PC-3 (cell line): Measurements from ENCODE around the gene PHLDB1. TPM values are rescaled to one million over a fixed set of nuclear protein-coding genes. Genes with fewer than 3 reads are reported as not detected.

Experiments
- ATAC-seq: fragments of 200-7000 bp; cut with Tn5 transposase; 2 replicates; pipeline ENCODE4 v1.9.1; 2020; ENCODE audit warnings: mild to moderate bottlenecking, moderate library complexity
- BruUV-seq: library from RNA; stranded (reverse); fragments of 400-500 nt; replicated peaks from 2 replicates; lab custom pipeline; 2021; lab: Mats Ljungman, UMichigan
- CTCF ChIA-PET: fragments of 300-600 bp; sonication (Branson Sonifier 250); formaldehyde crosslinking; loops from one replicate; lab custom pipeline; 2022; ENCODE audit warnings: antibody characterized with exemption; lab: Charles Lee
- POLR2A ChIA-PET: fragments of 300-600 bp; sonication (Branson Sonifier 250); formaldehyde crosslinking; loops from one replicate; lab custom pipeline; 2022; ENCODE audit warnings: antibody characterized with exemption; ENCODE audit not compliant: unreplicated experiment; lab: Charles Lee
- DNase-seq: peaks from one replicate; pipeline ENCODE4 v3.0.0-alpha.2; 2015
- H2AFZ ChIP-seq: fragments of 300-600 bp; sonication (generic); 2 replicates; pipeline ENCODE4 v1.6.0; 2016; ENCODE audit warnings: antibody characterized with exemption, low read length
- H3F3A ChIP-seq: fragments of 300-600 bp; sonication (generic); one replicate; pipeline ENCODE4 v1.6.0; 2017; ENCODE audit warnings: antibody characterized with exemption, low read length, control low read depth, mild to moderate bottlenecking; ENCODE audit not compliant: unreplicated experiment
- H3K27ac ChIP-seq: fragments of 300-600 bp; sonication (generic); 2 replicates; pipeline ENCODE4 v1.5.1; 2016; ENCODE audit warnings: mild to moderate bottlenecking, low read length
- H3K27me3 ChIP-seq: fragments of 300-600 bp; sonication (generic); 2 replicates; pipeline ENCODE4 v1.6.1; 2016; ENCODE audit warnings: low read length, mixed read lengths
- H3K36me3 ChIP-seq: fragments of 300-600 bp; sonication (generic); 2 replicates; pipeline ENCODE4 v1.6.1; 2016; ENCODE audit warnings: low read depth, mixed run types, low read length, mixed read lengths
- H3K4me1 ChIP-seq: fragments of 300-600 bp; sonication (generic); 2 replicates; pipeline ENCODE4 v1.5.1; 2016; ENCODE audit warnings: low read length; ENCODE audit not compliant: insufficient read depth
- H3K4me2 ChIP-seq: fragments of 300-600 bp; sonication (generic); 2 replicates; pipeline ENCODE4 v1.6.0; 2016; ENCODE audit warnings: low read length
- H3K4me3 ChIP-seq: fragments of 300-600 bp; sonication (generic); 2 replicates; pipeline ENCODE4 v1.5.1; 2016; ENCODE audit warnings: mild to moderate bottlenecking, low read length, mixed read lengths
- H3K79me2 ChIP-seq: fragments of 300-600 bp; sonication (generic); 2 replicates; pipeline ENCODE4 v1.6.1; 2017; ENCODE audit warnings: low read length, mixed read lengths
- H3K9ac ChIP-seq: fragments of 300-600 bp; sonication (generic); 2 replicates; pipeline ENCODE4 v1.6.0; 2016; ENCODE audit warnings: mild to moderate bottlenecking, low read length
- H3K9me2 ChIP-seq: fragments of 300-600 bp; sonication (generic); replicated peaks from 2 replicates; pipeline ENCODE4 v1.6.1; 2016; ENCODE audit warnings: mixed run types, low read length, mixed read lengths
- H3K9me3 ChIP-seq: fragments of 300-600 bp; sonication (generic); 2 replicates; pipeline ENCODE4 v1.6.1; 2016; ENCODE audit warnings: low read length, mixed read lengths
- H4K20me1 ChIP-seq: fragments of 300-600 bp; sonication (generic); 2 replicates; pipeline ENCODE4 v1.6.1; 2016; ENCODE audit warnings: low read length, mixed read lengths
- EZH2 ChIP-seq: fragments of 300-600 bp; sonication (generic); IDR thresholded peaks from one replicate; pipeline ENCODE4 v1.6.1; 2017; ENCODE audit warnings: antibody characterized with exemption, mild to moderate bottlenecking, low read length; ENCODE audit not compliant: unreplicated experiment
- EZH2phosphoT487 ChIP-seq: fragments of 300-600 bp; sonication (generic); IDR thresholded peaks from 2 replicates; pipeline ENCODE4 v1.6.1; 2018; ENCODE audit warnings: mild to moderate bottlenecking, antibody characterized with exemption, low read length, borderline replicate concordance
- intact Hi-C: fragments of 100-400 bp; cut with micrococcal nuclease; formaldehyde crosslinking; loops from 2 replicates; pipeline ENCODE4 v1.9.0; 2023
- total RNA-seq: library from RNA; depleted of rRNA; stranded (reverse); fragments of >200 nt; gene quantifications from 2 replicates; pipeline ENCODE4 v1.2.3, GENCODE V29; 2014
- TF ChIP-seq, protein P1 (sequence below): fragments of 300-600 bp; sonication (generic); conservative IDR thresholded peaks from 2 replicates; pipeline ENCODE4 v1.5.1; 2017; ENCODE audit warnings: antibody characterized with exemption, low read depth, mild to moderate bottlenecking, low read length

PHLDB1 gene
- total RNA-seq, 1 experiment from 2014 or later, result 36.1 TPM

DNA sequence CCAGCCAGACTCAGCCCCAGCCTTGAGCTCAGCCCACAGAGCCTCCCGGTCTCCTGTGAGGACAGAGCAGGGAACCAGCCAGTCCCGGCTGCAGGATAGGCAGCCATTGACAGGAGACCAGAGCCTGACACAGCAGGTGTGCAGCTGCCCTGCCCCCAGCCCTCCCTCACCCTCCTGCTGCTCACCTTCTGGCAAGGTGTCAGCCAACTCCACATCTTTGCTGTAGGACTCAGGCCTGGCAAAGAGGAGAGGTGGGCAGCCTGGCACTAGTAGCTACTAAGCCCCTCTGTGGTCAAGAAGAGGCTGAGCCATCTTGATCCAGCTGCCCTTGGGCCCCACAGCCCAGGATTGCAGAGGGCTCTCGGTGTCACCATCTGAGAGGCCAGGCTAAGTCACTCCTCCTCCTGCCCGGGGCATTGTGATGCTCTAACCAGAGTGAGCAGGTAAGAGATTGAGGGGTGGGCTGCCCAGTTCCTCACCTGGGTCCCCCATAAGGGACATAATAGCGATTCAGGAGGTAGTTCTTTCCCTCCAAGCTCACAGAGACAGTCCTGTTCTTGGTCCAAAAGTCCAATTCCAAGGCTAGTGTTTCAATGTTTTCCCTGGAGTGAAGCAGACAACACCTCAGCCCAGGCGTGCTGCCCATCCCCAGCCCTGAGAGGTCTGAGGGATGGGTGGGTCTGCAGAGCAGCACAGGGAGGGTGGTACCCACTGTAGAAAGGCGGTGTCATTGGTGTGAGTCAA is 53.4 kb downstream of the PHLDB1 start:
- TF ChIP-seq EZH2phosphoT487 (no peak), EZH2 (no peak)
- TF ChIP-seq, protein P1, sequence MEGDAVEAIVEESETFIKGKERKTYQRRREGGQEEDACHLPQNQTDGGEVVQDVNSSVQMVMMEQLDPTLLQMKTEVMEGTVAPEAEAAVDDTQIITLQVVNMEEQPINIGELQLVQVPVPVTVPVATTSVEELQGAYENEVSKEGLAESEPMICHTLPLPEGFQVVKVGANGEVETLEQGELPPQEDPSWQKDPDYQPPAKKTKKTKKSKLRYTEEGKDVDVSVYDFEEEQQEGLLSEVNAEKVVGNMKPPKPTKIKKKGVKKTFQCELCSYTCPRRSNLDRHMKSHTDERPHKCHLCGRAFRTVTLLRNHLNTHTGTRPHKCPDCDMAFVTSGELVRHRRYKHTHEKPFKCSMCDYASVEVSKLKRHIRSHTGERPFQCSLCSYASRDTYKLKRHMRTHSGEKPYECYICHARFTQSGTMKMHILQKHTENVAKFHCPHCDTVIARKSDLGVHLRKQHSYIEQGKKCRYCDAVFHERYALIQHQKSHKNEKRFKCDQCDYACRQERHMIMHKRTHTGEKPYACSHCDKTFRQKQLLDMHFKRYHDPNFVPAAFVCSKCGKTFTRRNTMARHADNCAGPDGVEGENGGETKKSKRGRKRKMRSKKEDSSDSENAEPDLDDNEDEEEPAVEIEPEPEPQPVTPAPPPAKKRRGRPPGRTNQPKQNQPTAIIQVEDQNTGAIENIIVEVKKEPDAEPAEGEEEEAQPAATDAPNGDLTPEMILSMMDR, result no peak
- H3K36me3 ChIP-seq, result no peaks in the 10 kb centered on the region

DNA sequence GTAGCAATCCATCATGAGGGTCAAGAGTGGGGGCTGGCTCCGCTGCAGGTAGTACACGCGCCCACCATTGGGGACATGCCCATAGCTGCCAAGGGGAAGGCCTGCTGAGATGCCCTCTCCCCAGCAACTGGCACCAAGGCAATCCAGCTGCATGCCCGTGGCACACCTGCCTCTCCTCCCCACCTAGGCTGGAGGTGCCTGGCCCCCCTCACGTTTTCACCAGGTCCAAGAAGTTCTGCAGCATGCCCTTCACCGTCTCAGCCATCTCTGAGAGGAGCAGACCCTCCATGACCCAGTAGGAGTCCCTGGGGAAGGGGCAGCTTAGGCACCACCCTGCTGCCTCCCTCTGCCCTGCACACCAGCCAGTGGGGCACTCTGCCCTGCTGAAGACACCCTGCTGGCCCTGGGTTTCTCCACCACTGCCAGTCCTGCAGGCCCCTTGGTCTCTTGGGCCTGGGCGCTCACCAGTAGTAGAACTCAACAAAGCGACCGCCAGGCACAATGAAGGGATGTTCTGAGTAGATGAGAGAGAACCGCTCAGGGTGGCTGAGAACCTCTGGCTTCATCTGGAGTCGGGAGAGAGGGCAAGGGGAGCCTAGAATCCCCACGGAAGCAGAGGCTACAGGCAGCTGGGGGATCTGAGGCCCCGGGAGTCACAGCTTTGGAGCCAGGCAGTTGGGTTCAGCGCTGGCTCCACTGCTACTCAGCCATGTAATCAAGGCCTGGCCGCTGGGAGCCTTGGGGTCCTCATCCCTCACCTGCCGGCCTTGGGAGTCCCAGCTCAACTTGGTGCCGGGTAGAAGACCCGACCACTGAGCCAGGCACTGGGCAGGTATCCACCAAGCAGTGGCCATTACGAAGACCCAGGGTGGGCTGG is 54.2 kb downstream of the PHLDB1 start:
- no peaks in the 10 kb centered on the region for H3K4me1 ChIP-seq
- H3K4me2 ChIP-seq, result no peak overlapping the region
- H3K4me3 ChIP-seq, result no peak overlapping the region
- no peak overlapping the region for H3K27ac ChIP-seq
- no peaks in the 10 kb centered on the region for H3K27me3 ChIP-seq
- intact Hi-C loops, result no loop called here
- no peak overlapping the region for H3K9ac ChIP-seq
- ATAC-seq, result no peak
- DNase-seq, result no peak
- no peaks in the 10 kb centered on the region for H3F3A ChIP-seq
- no peaks in the 10 kb centered on the region for H4K20me1 ChIP-seq
- ChIA-PET CTCF (no interaction called here), POLR2A (no interaction called here)
- no peaks in the 10 kb centered on the region for H3K79me2 ChIP-seq
- no peaks in the 10 kb centered on the region for H3K9me2 ChIP-seq
- H3K36me3 ChIP-seq, result no peaks in the 10 kb centered on the region
- no peak for TF ChIP-seq EZH2phosphoT487
- TF ChIP-seq EZH2, result no peak
- TF ChIP-seq, protein P1, result no peak
- no peaks in the 10 kb centered on the region for H3K9me3 ChIP-seq
- no TSS peak for BruUV-seq
- H2AFZ ChIP-seq, result no peak overlapping the region

More for the DNA sequence above, 53.4 kb downstream of the PHLDB1 start:
- Histone ChIP-seq H2AFZ (no peak overlapping the region), H4K20me1 (no peaks in the 10 kb centered on the region), H3K27me3 (no peaks in the 10 kb centered on the region), H3K9ac (no peak overlapping the region), H3K9me2 (no peaks in the 10 kb centered on the region), H3F3A (no peaks in the 10 kb centered on the region), H3K4me1 (no peaks in the 10 kb centered on the region), H3K9me3 (no peaks in the 10 kb centered on the region), H3K4me2 (no peak overlapping the region), H3K79me2 (no peaks in the 10 kb centered on the region), H3K27ac (no peak overlapping the region), H3K4me3 (no peak overlapping the region)
- no TSS peak for BruUV-seq
- intact Hi-C loops, result no loop called here
- no peak for DNase-seq
- no peak for ATAC-seq
- ChIA-PET CTCF (interaction anchor here (0.9 kb wide), 1 partner anchor 54 kb away, joined by 4 read pairs; the partner anchor contains the start of gene PHLDB1), POLR2A (no interaction called here)
